Colonic mucosa (tissue), 4 donors: ENCODE measurements around the gene METTL1. TPM values are rescaled to one million over a fixed set of nuclear protein-coding genes. Genes with fewer than 3 reads are reported as not detected.

Experiments
- DNase-seq: peaks from one replicate; pipeline ENCODE4 v3.0.0-alpha.2; 2020
- H3K27ac ChIP-seq: fragments of 200-600 bp; one replicate; pipeline ENCODE4 v1.8.0; 2021
- H3K27me3 ChIP-seq: fragments of 200-600 bp; one replicate; pipeline ENCODE4 v1.8.0; 2021
- H3K36me3 ChIP-seq: fragments of 200-600 bp; one replicate; pipeline ENCODE4 v1.8.0; 2021
- H3K4me1 ChIP-seq: fragments of 200-600 bp; one replicate; pipeline ENCODE4 v1.8.0; 2021; ENCODE audit warnings: mild to moderate bottlenecking
- H3K4me3 ChIP-seq: fragments of 200-600 bp; one replicate; pipeline ENCODE4 v1.8.0; 2021
- H3K9ac ChIP-seq, 2 donors: one replicate each; pipeline ENCODE4 v1.7.0; 2013; ENCODE audit warnings: control low read depth in 2 of 2, low read depth in 2 of 2, low read length in 2 of 2
- H3K9me3 ChIP-seq: fragments of 200-600 bp; one replicate; pipeline ENCODE4 v1.8.0; 2021
- intact Hi-C: fragments of 100-400 bp; cut with DNase I; formaldehyde crosslinking; loops from one replicate; pipeline ENCODE4 v1.14.1; 2022
- total RNA-seq, 2 donors: library from RNA; stranded (reverse); fragmentation: NEBNext Ultra II Directional in 1 of 2; extraction: Animal tissue kit (Norgen Biotek cat#: 25700) in 1 of 2; gene quantifications; one replicate each; pipeline ENCODE4 v1.2.1, GENCODE V29; 2021
- TF ChIP-seq, protein P1 (sequence below): fragments of 200-600 bp; IDR thresholded peaks from one replicate; pipeline ENCODE4 v1.8.0; 2022; ENCODE audit warnings: antibody characterized with exemption, mild to moderate bottlenecking
- donor health status: healthy.
- donor health status: DM: no; HTN: no; CAD: no.
- donor health status: DM: no; HTN: no; CAD: no.

METTL1 gene
- total RNA-seq, 2 donors from 2014 or later: 7.1 to 18.9 TPM

- TF ChIP-seq, protein P1, sequence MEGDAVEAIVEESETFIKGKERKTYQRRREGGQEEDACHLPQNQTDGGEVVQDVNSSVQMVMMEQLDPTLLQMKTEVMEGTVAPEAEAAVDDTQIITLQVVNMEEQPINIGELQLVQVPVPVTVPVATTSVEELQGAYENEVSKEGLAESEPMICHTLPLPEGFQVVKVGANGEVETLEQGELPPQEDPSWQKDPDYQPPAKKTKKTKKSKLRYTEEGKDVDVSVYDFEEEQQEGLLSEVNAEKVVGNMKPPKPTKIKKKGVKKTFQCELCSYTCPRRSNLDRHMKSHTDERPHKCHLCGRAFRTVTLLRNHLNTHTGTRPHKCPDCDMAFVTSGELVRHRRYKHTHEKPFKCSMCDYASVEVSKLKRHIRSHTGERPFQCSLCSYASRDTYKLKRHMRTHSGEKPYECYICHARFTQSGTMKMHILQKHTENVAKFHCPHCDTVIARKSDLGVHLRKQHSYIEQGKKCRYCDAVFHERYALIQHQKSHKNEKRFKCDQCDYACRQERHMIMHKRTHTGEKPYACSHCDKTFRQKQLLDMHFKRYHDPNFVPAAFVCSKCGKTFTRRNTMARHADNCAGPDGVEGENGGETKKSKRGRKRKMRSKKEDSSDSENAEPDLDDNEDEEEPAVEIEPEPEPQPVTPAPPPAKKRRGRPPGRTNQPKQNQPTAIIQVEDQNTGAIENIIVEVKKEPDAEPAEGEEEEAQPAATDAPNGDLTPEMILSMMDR: no peak
- H3K36me3 ChIP-seq: peaks cover 7% of the 10 kb centered on the region
- H3K9me3 ChIP-seq: no peaks in the 10 kb centered on the region
- no peak overlapping the region for H3K27ac ChIP-seq
- no peak overlapping the region for H3K4me3 ChIP-seq
- intact Hi-C loops: no loop called here
- no peaks in the 10 kb centered on the region for H3K4me1 ChIP-seq
- no peaks in the 10 kb centered on the region for H3K27me3 ChIP-seq
- DNase-seq: no peak
- H3K9ac ChIP-seq: no peak overlapping the region
Measured at GRCh38 chr12:57806677-57807076, 34.8 kb upstream of the METTL1 start.

DNA sequence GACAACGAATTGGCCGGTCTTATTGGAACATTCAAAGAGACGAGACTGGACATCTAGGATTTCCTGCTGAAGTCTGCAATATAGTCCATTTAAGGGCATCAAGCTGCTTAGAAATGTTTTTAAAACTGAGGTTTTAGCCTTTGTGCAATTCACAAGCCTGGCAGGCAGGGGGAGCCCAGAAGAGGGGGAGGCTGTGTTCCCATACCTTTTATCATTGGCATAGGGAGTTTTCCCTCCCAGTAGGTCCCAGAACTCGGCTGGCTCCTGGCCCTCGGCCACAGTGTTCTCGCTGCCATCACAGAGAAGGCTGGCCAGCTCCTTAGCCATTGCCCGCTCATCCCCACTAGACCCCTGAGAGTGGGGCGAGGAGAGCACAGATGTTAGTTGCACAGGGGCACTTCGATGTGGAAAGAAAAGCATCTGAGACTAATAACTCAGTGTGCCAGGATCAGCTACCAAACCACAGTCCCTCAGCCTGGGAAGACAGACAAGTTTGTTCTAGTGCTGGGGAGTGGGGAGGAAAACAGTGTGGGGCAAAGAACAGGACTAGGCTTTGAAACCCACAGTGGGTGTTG is 31.5 kb upstream of the METTL1 start:
- H3K4me1 ChIP-seq: no peaks in the 10 kb centered on the region
- DNase-seq: peak; percentile 45
- H3K4me3 ChIP-seq: no peak overlapping the region
- no peak overlapping the region for H3K27ac ChIP-seq
- intact Hi-C loops: loop anchor here (5.0 kb wide), 1 partner anchor 104 kb away; no protein-coding TSS in a partner anchor
- no peak overlapping the region for H3K9ac ChIP-seq
- no peaks in the 10 kb centered on the region for H3K27me3 ChIP-seq
- H3K9me3 ChIP-seq: no peaks in the 10 kb centered on the region
- TF ChIP-seq, protein P1: peak; percentile 76
- peaks cover 7% of the 10 kb centered on the region for H3K36me3 ChIP-seq

GRCh38 chr12:57802607-57803006 is 30.7 kb upstream of the METTL1 start:
- Histone ChIP-seq H3K36me3 (peaks cover 7% of the 10 kb centered on the region), H3K9me3 (no peaks in the 10 kb centered on the region), H3K27ac (no peak overlapping the region), H3K27me3 (no peaks in the 10 kb centered on the region), H3K4me1 (no peaks in the 10 kb centered on the region), H3K4me3 (no peak overlapping the region), H3K9ac (no peak overlapping the region)
- DNase-seq: no peak
- intact Hi-C loops: loop anchor here (5.0 kb wide), 1 partner anchor 105 kb away; no protein-coding TSS in a partner anchor
- TF ChIP-seq, protein P1: no peak

DNA sequence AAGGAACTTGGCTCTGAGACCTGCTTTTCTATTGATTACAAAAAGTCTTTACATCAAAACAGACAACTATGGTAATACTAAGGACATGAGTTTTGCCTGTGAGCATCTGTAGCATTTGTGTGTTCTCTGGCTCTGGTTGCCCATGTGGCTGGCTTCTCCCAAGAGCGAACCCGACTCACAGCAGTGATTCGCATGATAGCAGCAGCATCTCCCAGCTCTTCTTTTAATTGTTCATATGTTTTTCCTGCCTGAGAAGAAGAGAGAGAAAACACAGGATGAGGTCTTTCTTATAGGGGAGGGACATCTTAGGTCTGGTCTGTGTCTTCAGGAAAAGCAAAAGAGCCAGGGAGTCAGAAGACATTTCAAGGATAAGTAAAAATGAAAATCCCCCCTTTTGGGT is 29.1 kb upstream of the METTL1 start:
- peaks cover 7% of the 10 kb centered on the region for H3K36me3 ChIP-seq

DNA sequence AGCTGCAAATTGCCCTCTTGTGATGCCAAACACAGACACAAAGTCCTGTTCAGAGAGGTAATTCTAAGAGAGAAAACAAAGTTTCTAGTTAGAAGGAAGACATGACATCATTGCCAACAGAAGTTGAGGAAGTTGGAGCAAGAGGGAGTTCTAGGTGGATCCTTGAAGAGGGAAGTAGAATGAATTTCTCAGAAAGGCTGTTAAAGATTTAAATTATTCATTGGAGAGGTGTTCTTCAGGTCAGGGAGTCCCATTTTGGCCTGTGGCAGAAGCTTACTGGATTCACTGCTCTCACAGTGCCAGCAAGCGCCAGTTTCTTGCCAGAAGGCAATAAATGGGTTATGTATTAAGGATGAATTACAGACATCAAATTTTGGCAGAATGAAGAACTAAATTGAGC is 26.0 kb upstream of the METTL1 start:
- Histone ChIP-seq H3K9me3 (no peaks in the 10 kb centered on the region), H3K9ac (no peak overlapping the region), H3K27ac (no peak overlapping the region), H3K27me3 (no peaks in the 10 kb centered on the region), H3K4me3 (no peak overlapping the region), H3K36me3 (peaks cover 7% of the 10 kb centered on the region), H3K4me1 (no peaks in the 10 kb centered on the region)
- TF ChIP-seq, protein P1: no peak
- intact Hi-C loops: no loop called here
- no peak for DNase-seq

More for the DNA sequence above, 29.1 kb upstream of the METTL1 start:
- H3K9me3 ChIP-seq: no peaks in the 10 kb centered on the region
- H3K4me3 ChIP-seq: no peak overlapping the region
- H3K27ac ChIP-seq: no peak overlapping the region
- no peaks in the 10 kb centered on the region for H3K27me3 ChIP-seq
- DNase-seq: no peak
- TF ChIP-seq, protein P1: no peak
- no peaks in the 10 kb centered on the region for H3K4me1 ChIP-seq
- intact Hi-C loops: loop anchor here (5.0 kb wide), 1 partner anchor 106 kb away; no protein-coding TSS in a partner anchor
- H3K9ac ChIP-seq: no peak overlapping the region
